ENCODE data around the gene BORCS5.

Gene BORCS5

GRCh38 chr12:12433203-12433731 is 76.4 kb downstream of the BORCS5 start:
- DNase-seq (ENCODE audit: low spot score), result no peak

DNA sequence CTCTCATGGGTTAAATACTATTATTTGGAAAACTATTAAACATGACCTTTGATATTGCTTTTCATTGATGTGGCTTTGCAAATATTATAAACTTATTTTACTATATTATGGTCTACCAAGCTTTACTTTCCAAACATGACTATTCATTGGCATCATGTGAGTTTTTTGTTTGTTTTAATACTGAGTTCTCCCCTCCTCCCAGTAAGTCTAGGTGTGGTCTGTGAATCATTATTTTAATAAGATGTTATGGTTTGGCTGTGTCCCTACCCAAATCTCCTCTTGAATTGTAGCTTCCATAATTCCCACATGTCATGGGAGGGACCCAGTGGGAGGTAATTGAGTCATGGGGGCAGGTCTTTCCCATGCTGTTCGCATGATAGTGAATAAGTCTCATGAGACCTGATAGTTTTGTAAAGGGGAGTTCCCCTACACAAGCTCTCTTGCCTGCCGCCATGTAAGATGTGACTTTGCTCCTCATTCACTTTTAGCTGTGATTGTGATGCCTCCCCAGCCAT is 80.0 kb downstream of the BORCS5 start:
- no peak for DNase-seq (ENCODE audit: low spot score)

- DNase-seq (ENCODE audit: low spot score), result no peak
These were observed 82.8 kb downstream of the BORCS5 start for GRCh38 chr12:12439636-12440035.

DNA sequence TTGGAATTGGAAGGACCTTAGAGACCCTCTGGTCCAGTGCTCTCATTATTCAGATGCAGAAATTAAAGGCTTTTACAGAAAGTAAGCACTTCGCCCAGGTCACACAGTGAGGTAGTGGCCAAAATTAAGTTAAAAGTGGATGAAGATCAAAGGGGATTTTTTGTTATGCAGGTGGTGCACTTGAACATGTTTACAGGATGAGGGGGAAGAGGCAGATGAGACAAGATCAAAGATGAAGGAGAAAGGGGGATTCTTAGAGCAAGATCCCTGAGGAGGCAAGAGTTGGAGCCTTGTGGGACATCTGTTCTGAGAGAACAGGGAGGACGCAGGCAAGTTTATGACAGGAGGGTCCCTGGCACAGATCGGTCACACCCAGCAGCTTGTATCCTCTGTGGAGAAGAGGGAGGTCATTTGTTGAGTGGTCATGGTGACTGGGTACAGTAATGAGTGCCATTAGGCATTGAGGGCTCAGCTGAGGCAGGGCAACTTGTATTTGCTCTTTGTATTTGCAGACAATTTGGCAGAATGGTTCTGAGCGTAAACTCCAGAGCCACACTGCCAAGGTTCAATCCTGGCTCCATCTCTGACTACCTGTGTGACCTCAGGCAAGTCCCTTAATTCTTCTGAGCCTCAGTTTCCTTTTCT is 84.0 kb downstream of the BORCS5 start:
- no peak for DNase-seq (ENCODE audit: low spot score)

- no peak for DNase-seq (ENCODE audit: low spot score)
These were observed 84.5 kb downstream of the BORCS5 start for GRCh38 chr12:12441429-12441807.

DNA sequence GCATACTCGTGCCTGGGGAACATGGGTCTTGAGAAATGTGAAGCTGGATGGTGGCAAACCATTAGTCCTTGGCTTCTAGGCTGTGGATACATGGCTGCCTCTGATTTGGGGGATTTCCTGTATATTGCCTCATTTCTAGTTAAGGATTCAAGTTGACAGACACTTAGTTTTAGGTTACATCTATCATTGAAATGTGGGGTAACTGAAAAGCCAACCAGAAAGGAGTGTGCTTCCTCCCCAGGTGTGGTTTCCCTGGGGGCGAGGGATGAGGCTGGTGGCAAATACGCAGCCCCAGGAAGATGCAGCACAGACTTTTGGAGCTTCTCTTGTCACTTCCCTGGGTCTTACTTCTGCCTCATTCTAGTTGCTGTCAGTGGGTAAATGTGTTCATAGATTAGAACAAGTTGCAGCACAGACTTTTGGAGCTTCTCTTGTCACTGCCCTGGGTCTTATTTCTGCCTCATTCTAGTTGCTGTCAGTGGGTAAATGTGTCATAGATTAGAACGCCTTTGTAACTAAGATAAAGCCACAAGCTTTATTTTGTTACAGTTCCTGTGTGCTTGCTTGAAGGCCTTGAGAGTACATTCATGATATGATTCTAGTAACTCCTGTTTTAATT is 85.1 kb downstream of the BORCS5 start:
- no peak for DNase-seq (ENCODE audit: low spot score)

DNA sequence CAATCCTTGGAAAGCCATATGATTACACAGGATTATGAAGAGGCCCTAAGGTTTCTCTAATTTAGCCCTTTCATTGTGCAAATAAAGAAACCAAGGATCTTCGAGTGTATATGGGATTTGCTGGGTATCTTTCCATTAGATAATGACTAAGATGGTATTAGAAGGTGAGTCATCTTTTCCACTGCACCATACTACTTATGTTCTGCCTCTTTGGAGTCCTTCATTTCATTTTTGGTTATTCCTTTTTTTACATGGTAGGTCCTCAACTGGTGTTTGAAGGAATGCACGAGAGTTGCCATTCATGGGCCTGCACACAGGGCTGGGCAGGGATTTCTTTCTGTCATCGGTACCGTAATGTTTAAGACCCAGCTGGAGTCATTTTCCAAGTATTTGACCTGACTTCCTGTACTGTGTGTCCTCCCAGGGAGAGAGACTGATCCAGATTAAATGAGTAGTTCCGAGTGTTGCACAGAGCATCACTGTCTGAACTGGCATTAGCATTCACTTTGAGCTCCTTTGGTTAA is 85.7 kb downstream of the BORCS5 start:
- DNase-seq (ENCODE audit: low spot score), result peak; percentile 27

- DNase-seq (ENCODE audit: low spot score), result no peak
These were observed 86.6 kb downstream of the BORCS5 start for GRCh38 chr12:12443431-12443878.

DNA sequence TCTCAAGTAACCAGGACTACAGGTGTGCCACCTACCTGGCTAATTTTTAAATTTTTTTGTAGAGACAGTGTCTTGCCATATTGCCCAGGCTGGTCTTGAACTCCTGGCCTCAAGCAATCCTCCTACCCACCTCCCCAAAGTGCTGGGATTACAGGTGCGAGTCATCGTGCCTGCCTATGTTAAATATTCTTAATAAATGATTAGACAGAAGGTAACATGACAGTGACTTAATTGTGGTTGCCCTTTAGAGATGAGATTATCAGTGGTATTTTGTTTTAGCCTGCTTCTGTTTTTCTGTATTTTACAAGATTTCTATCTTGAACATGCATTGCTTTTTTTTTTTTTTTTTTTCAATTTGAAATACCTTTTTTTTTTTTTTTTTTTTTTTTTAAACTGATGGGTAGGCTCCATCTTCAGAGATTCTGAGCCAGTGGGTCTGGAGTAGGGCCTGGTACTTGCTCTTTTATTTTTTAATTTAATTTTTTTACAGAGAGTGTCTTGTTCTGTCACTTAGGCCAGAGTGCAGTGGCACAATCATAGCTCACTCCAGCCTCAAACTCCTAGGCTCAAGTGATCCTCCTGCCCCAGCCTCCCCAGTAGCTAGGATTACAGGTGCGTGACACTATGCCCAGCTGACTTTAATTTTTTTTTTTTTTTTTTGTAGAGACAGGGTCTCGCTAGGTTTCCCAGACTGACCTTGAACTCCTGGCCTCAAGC is 88.4 kb downstream of the BORCS5 start:
- no peak for DNase-seq (ENCODE audit: low spot score)

GRCh38 chr12:12445882-12446181 is 89.0 kb downstream of the BORCS5 start:
- no peak for DNase-seq (ENCODE audit: low spot score)

DNA sequence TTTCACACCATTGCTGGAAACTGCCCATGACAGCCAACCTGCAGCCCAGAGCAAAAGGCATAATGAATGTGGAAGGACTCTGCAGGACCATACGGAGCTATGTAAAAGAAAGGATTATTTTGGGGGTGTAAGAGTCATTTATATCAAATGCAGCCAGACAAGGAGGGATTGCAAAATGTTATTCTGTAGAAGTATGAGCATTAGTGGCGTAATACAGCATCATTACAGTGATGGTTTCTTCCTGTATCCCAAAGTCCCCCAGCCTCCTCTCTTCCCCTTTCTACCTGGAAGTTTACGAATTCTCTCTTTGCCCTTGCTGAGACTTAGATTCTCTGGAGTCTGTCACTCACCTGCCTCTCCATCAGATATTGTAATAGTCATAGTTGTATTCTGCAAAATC is 89.9 kb downstream of the BORCS5 start:
- no peak for DNase-seq (ENCODE audit: low spot score)

DNA sequence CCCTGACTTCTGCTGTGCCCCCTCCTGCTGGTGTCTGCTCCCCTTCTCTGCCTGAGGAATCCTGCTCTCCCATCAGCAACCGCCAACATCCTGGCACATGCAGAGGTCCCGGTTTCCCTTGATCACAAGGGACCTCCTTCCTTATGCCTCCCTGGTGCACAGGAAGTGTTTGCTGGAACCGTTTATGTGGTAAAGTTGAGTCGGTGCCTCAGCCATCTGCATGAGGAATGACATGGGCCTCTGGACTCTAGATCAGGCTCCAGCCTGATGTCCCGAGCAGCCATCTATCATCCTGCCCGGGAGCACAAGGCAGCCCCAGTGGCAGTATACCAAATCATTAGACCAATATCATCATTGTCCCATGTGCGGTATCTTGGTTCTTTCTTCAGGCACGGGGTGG is 90.4 kb downstream of the BORCS5 start:
- no peak for DNase-seq (ENCODE audit: low spot score)

- no peak for DNase-seq (ENCODE audit: low spot score)
These were observed 91.0 kb downstream of the BORCS5 start for GRCh38 chr12:12447837-12448236.

DNA sequence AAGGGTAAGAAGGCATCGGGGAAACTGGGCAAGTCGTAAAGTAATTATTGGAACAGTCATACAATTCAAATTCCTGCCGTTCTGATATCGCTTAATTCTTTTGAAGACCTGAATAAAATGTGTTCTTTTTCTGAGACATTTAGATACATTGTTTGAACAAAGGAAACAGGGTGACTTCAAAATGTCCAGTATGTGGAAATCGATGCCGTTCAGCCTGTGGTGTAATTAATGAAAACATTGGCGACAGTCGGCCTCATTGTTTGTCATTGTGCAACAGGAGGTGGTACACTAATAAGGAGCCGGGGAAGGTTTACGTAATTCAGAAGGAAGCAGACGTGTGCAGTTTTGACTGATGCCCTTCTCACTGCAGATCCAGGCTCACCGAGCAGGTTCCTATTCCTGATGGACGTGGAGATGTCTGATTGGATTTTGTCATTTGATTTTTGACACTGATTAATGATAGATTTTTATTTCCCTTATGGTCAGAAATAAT is 92.7 kb downstream of the BORCS5 start:
- no peak for DNase-seq (ENCODE audit: low spot score)

GRCh38 chr12:12450043-12450471 is 93.2 kb downstream of the BORCS5 start:
- no peak for DNase-seq (ENCODE audit: low spot score)

GRCh38 chr12:12451098-12451497 is 94.2 kb downstream of the BORCS5 start:
- DNase-seq (ENCODE audit: low spot score), result no peak

GRCh38 chr12:12452326-12452902 is 95.5 kb downstream of the BORCS5 start:
- no peak for DNase-seq (ENCODE audit: low spot score)

DNA sequence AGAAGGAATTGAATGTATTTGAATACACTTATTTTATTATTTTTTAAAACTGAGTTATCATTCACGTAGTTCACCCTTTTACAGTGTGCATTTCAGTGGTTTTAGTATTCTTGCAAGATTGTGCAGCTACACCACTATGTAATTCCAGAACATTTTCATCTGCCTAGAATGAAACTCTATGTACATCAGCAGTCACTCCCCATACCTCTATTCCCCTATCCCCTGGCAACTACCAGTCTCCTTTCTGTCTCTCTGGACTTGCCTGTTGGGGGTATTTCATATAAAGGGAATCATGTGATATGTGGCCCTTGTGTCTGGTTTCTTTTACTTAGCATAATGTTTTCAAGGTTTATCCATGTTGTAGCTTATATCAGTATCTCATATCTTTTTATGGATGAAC is 96.8 kb downstream of the BORCS5 start:
- DNase-seq (ENCODE audit: low spot score), result no peak

DNA sequence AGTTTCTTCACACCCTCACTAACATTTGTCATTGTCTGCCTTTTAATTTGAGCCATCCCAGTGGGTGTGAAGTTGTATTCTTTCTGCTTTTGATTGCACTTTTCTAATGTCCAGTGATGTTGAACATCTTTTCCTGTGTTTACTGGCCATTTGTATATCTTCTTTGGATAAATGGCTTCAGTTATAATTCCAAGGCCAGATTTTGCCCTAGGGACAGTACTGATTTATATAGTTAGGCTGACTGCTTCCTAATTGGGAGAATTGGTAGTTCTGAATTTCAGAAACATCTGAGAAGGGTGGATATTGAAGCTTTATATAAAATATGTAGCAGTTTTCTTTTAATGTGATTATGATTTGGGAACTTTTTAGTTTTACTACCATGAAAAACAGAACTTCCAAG is 97.4 kb downstream of the BORCS5 start:
- DNase-seq (ENCODE audit: low spot score), result no peak

DNA sequence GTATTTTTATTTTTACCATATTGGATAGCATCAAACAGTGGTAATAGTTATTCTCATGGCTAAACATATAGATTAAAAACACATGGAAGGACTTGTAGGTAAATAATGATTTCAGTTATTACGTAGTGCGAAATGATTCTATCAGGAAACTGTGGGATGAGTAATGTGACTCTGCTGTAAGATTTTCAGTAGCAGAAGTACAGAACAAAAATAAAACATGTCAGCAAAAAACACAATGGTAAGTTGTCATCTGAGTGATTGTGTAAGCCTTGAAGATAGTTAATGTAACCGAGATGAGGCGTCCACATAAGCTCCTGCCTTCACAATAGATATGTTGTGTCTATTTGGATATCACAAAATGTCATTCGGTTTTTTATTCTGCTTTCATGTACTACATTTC is 99.8 kb downstream of the BORCS5 start:
- DNase-seq (ENCODE audit: low spot score), result peak; percentile 30

- DNase-seq (ENCODE audit: low spot score), result no peak
These were observed 104.4 kb downstream of the BORCS5 start for GRCh38 chr12:12460935-12461922.
